ENCODE results near the gene PID1. TPM values are rescaled to one million over a fixed set of nuclear protein-coding genes. Genes with fewer than 3 reads are reported as not detected.

PID1 gene
- total and polyA plus RNA-seq, 2 donors, result 1.0 to 5.2 TPM

- Histone ChIP-seq H3K9me3 (ENCODE audit: control insufficient read depth in 2 of 2, insufficient read depth in 1 of 2, low read length in 1 of 2) (no peaks in the 10 kb centered on the region), H3K4me1 (ENCODE audit: control insufficient read depth in 2 of 2, insufficient read depth in 2 of 2, low read length in 2 of 2) (no peaks in the 10 kb centered on the region), H3K36me3 (ENCODE audit: control insufficient read depth in 2 of 2, insufficient read depth in 2 of 2, low read length in 1 of 2) (no peaks in the 10 kb centered on the region), H3K27ac (ENCODE audit: low read depth in 1 of 2, low read length in 1 of 2) (no peak overlapping the region), H3K4me3 (ENCODE audit: low read length in 2 of 2) (no peak overlapping the region), H3K27me3 (ENCODE audit: control insufficient read depth in 2 of 2, insufficient read depth in 1 of 2, low read length in 1 of 2) (no peaks in the 10 kb centered on the region)
- DNase-seq (ENCODE audit: low read depth in 6 of 9, low spot score in 9 of 9), result no peak
- WGBS, result 94% methylated on average over 2 of the region's 2 CpGs
Observed at GRCh38 chr2:229090225-229090624, 180.9 kb downstream of the PID1 start.

GRCh38 chr2:229089776-229090175 is 181.3 kb downstream of the PID1 start:
- Histone ChIP-seq H3K9me3 (ENCODE audit: control insufficient read depth in 2 of 2, insufficient read depth in 1 of 2, low read length in 1 of 2) (no peaks in the 10 kb centered on the region), H3K27me3 (ENCODE audit: control insufficient read depth in 2 of 2, insufficient read depth in 1 of 2, low read length in 1 of 2) (no peaks in the 10 kb centered on the region), H3K4me3 (ENCODE audit: low read length in 2 of 2) (no peak overlapping the region), H3K36me3 (ENCODE audit: control insufficient read depth in 2 of 2, insufficient read depth in 2 of 2, low read length in 1 of 2) (no peaks in the 10 kb centered on the region), H3K27ac (ENCODE audit: low read depth in 1 of 2, low read length in 1 of 2) (no peak overlapping the region), H3K4me1 (ENCODE audit: control insufficient read depth in 2 of 2, insufficient read depth in 2 of 2, low read length in 2 of 2) (no peaks in the 10 kb centered on the region)
- no peak for DNase-seq (ENCODE audit: low read depth in 6 of 9, low spot score in 9 of 9)
- 61% methylated on average over 3 of the region's 3 CpGs for WGBS

GRCh38 chr2:229088966-229089700 is 182.0 kb downstream of the PID1 start:
- Histone ChIP-seq H3K27ac (ENCODE audit: low read depth in 1 of 2, low read length in 1 of 2) (no peak overlapping the region), H3K4me1 (ENCODE audit: control insufficient read depth in 2 of 2, insufficient read depth in 2 of 2, low read length in 2 of 2) (no peaks in the 10 kb centered on the region), H3K4me3 (ENCODE audit: low read length in 2 of 2) (no peak overlapping the region), H3K36me3 (ENCODE audit: control insufficient read depth in 2 of 2, insufficient read depth in 2 of 2, low read length in 1 of 2) (no peaks in the 10 kb centered on the region), H3K9me3 (ENCODE audit: control insufficient read depth in 2 of 2, insufficient read depth in 1 of 2, low read length in 1 of 2) (no peaks in the 10 kb centered on the region), H3K27me3 (ENCODE audit: control insufficient read depth in 2 of 2, insufficient read depth in 1 of 2, low read length in 1 of 2) (no peaks in the 10 kb centered on the region)
- 92% methylated on average over 7 of the region's 7 CpGs for WGBS
- DNase-seq (ENCODE audit: low read depth in 6 of 9, low spot score in 9 of 9), result no peak

- DNase-seq (ENCODE audit: low read depth in 6 of 9, low spot score in 9 of 9), result no peak
Observed at GRCh38 chr2:229088517-229088913, 182.6 kb downstream of the PID1 start.

GRCh38 chr2:229087843-229088516 is 183.1 kb downstream of the PID1 start:
- H3K4me3 ChIP-seq (ENCODE audit: low read length in 2 of 2), result no peak overlapping the region
- no peak for DNase-seq (ENCODE audit: low read depth in 6 of 9, low spot score in 9 of 9)
- 91% methylated on average over 6 of the region's 6 CpGs for WGBS

More at GRCh38 chr2:229088517-229088913, 182.6 kb downstream of the PID1 start:
- Histone ChIP-seq H3K27me3 (ENCODE audit: control insufficient read depth in 2 of 2, insufficient read depth in 1 of 2, low read length in 1 of 2) (no peaks in the 10 kb centered on the region), H3K27ac (ENCODE audit: low read depth in 1 of 2, low read length in 1 of 2) (no peak overlapping the region), H3K9me3 (ENCODE audit: control insufficient read depth in 2 of 2, insufficient read depth in 1 of 2, low read length in 1 of 2) (no peaks in the 10 kb centered on the region), H3K4me1 (ENCODE audit: control insufficient read depth in 2 of 2, insufficient read depth in 2 of 2, low read length in 2 of 2) (no peaks in the 10 kb centered on the region), H3K4me3 (ENCODE audit: low read length in 2 of 2) (no peak overlapping the region), H3K36me3 (ENCODE audit: control insufficient read depth in 2 of 2, insufficient read depth in 2 of 2, low read length in 1 of 2) (no peaks in the 10 kb centered on the region)
- 94% methylated on average over 2 of the region's 2 CpGs for WGBS

GRCh38 chr2:229087267-229087666 is 183.8 kb downstream of the PID1 start:
- Histone ChIP-seq H3K27me3 (ENCODE audit: control insufficient read depth in 2 of 2, insufficient read depth in 1 of 2, low read length in 1 of 2) (no peaks in the 10 kb centered on the region), H3K27ac (ENCODE audit: low read depth in 1 of 2, low read length in 1 of 2) (no peak overlapping the region), H3K4me1 (ENCODE audit: control insufficient read depth in 2 of 2, insufficient read depth in 2 of 2, low read length in 2 of 2) (no peaks in the 10 kb centered on the region), H3K9me3 (ENCODE audit: control insufficient read depth in 2 of 2, insufficient read depth in 1 of 2, low read length in 1 of 2) (no peaks in the 10 kb centered on the region), H3K4me3 (ENCODE audit: low read length in 2 of 2) (no peak overlapping the region), H3K36me3 (ENCODE audit: control insufficient read depth in 2 of 2, insufficient read depth in 2 of 2, low read length in 1 of 2) (no peaks in the 10 kb centered on the region)
- 94% methylated on average over 3 of the region's 3 CpGs for WGBS
- no peak for DNase-seq (ENCODE audit: low read depth in 6 of 9, low spot score in 9 of 9)

More at GRCh38 chr2:229087843-229088516, 183.1 kb downstream of the PID1 start:
- H3K4me1 ChIP-seq (ENCODE audit: control insufficient read depth in 2 of 2, insufficient read depth in 2 of 2, low read length in 2 of 2), result no peaks in the 10 kb centered on the region
- no peaks in the 10 kb centered on the region for H3K36me3 ChIP-seq (ENCODE audit: control insufficient read depth in 2 of 2, insufficient read depth in 2 of 2, low read length in 1 of 2)
- no peak overlapping the region for H3K27ac ChIP-seq (ENCODE audit: low read depth in 1 of 2, low read length in 1 of 2)
- H3K9me3 ChIP-seq (ENCODE audit: control insufficient read depth in 2 of 2, insufficient read depth in 1 of 2, low read length in 1 of 2), result no peaks in the 10 kb centered on the region
- no peaks in the 10 kb centered on the region for H3K27me3 ChIP-seq (ENCODE audit: control insufficient read depth in 2 of 2, insufficient read depth in 1 of 2, low read length in 1 of 2)

GRCh38 chr2:229085439-229085838 is 185.6 kb downstream of the PID1 start:
- Histone ChIP-seq H3K9me3 (ENCODE audit: control insufficient read depth in 2 of 2, insufficient read depth in 1 of 2, low read length in 1 of 2) (no peaks in the 10 kb centered on the region), H3K27ac (ENCODE audit: low read depth in 1 of 2, low read length in 1 of 2) (no peak overlapping the region), H3K4me3 (ENCODE audit: low read length in 2 of 2) (no peak overlapping the region), H3K27me3 (ENCODE audit: control insufficient read depth in 2 of 2, insufficient read depth in 1 of 2, low read length in 1 of 2) (no peaks in the 10 kb centered on the region), H3K4me1 (ENCODE audit: control insufficient read depth in 2 of 2, insufficient read depth in 2 of 2, low read length in 2 of 2) (no peaks in the 10 kb centered on the region), H3K36me3 (ENCODE audit: control insufficient read depth in 2 of 2, insufficient read depth in 2 of 2, low read length in 1 of 2) (no peaks in the 10 kb centered on the region)
- DNase-seq (ENCODE audit: low read depth in 6 of 9, low spot score in 9 of 9), result no peak

GRCh38 chr2:229084447-229084846 is 186.6 kb downstream of the PID1 start:
- 90% methylated on average over 5 of the region's 5 CpGs for WGBS
- H3K4me1 ChIP-seq (ENCODE audit: control insufficient read depth in 2 of 2, insufficient read depth in 2 of 2, low read length in 2 of 2), result no peaks in the 10 kb centered on the region

GRCh38 chr2:229083606-229084340 is 187.3 kb downstream of the PID1 start:
- H3K27me3 ChIP-seq (ENCODE audit: control insufficient read depth in 2 of 2, insufficient read depth in 1 of 2, low read length in 1 of 2), result no peaks in the 10 kb centered on the region
- no peaks in the 10 kb centered on the region for H3K4me1 ChIP-seq (ENCODE audit: control insufficient read depth in 2 of 2, insufficient read depth in 2 of 2, low read length in 2 of 2)
- H3K9me3 ChIP-seq (ENCODE audit: control insufficient read depth in 2 of 2, insufficient read depth in 1 of 2, low read length in 1 of 2), result peaks cover 0 to 3% of the 10 kb centered on the region in 2 donors
- no peak overlapping the region for H3K4me3 ChIP-seq (ENCODE audit: low read length in 2 of 2)
- WGBS, result 84% methylated on average over 5 of the region's 5 CpGs
- no peak for DNase-seq (ENCODE audit: low read depth in 6 of 9, low spot score in 9 of 9)
- H3K36me3 ChIP-seq (ENCODE audit: control insufficient read depth in 2 of 2, insufficient read depth in 2 of 2, low read length in 1 of 2), result no peaks in the 10 kb centered on the region
- H3K27ac ChIP-seq (ENCODE audit: low read depth in 1 of 2, low read length in 1 of 2), result no peak overlapping the region

More at GRCh38 chr2:229084447-229084846, 186.6 kb downstream of the PID1 start:
- no peak for DNase-seq (ENCODE audit: low read depth in 6 of 9, low spot score in 9 of 9)
- H3K9me3 ChIP-seq (ENCODE audit: control insufficient read depth in 2 of 2, insufficient read depth in 1 of 2, low read length in 1 of 2), result peaks cover 0 to 3% of the 10 kb centered on the region in 2 donors
- H3K27ac ChIP-seq (ENCODE audit: low read depth in 1 of 2, low read length in 1 of 2), result no peak overlapping the region
- no peak overlapping the region for H3K4me3 ChIP-seq (ENCODE audit: low read length in 2 of 2)
- no peaks in the 10 kb centered on the region for H3K36me3 ChIP-seq (ENCODE audit: control insufficient read depth in 2 of 2, insufficient read depth in 2 of 2, low read length in 1 of 2)
- H3K27me3 ChIP-seq (ENCODE audit: control insufficient read depth in 2 of 2, insufficient read depth in 1 of 2, low read length in 1 of 2), result no peaks in the 10 kb centered on the region

Measured in thymus (tissue), 11 donors.